WTC11 (cell line): Measurements from ENCODE around the gene EXOC4. TPM values are rescaled to one million over a fixed set of nuclear protein-coding genes. Genes with fewer than 3 reads are reported as not detected.

Experiments
- ATAC-seq: fragments of 200-7000 bp; cut with Tn5 transposase; 2 replicates; pipeline ENCODE4 v1.10.0; 2021; ENCODE audit warnings: mild to moderate bottlenecking, moderate library complexity
- CTCF ChIA-PET: fragments of 300-600 bp; sonication (Branson Sonifier 250); formaldehyde crosslinking; loops from one replicate; lab custom pipeline; 2021; ENCODE audit warnings: antibody characterized with exemption; lab: Charles Lee
- POLR2A ChIA-PET: fragments of 350-600 bp; sonication (Branson Sonifier 250); formaldehyde crosslinking; loops from one replicate; lab custom pipeline; 2021; ENCODE audit warnings: antibody characterized with exemption; lab: Charles Lee
- DNase-seq: peaks from one replicate; pipeline ENCODE4 v3.0.0; 2021; ENCODE audit warnings: low spot score
- H3K27ac Mint-ChIP-seq: 2 replicates; pipeline ENCODE4 v1.8.0; 2021; ENCODE audit warnings: mixed read lengths
- H3K27me3 Mint-ChIP-seq: 2 replicates; pipeline ENCODE4 v1.8.0; 2021; ENCODE audit warnings: low read depth, mild to moderate bottlenecking, moderate library complexity, mixed read lengths
- H3K36me3 Mint-ChIP-seq: 2 replicates; pipeline ENCODE4 v1.8.0; 2021; ENCODE audit warnings: mixed read lengths
- H3K4me1 Mint-ChIP-seq: 2 replicates; pipeline ENCODE4 v1.8.0; 2022; ENCODE audit warnings: mixed read lengths
- H3K4me3 Mint-ChIP-seq: 2 replicates; pipeline ENCODE4 v1.8.0; 2021; ENCODE audit warnings: mild to moderate bottlenecking, moderate library complexity, mixed read lengths
- H3K9me3 Mint-ChIP-seq: 2 replicates; pipeline ENCODE4 v1.8.0; 2021; ENCODE audit warnings: mixed read lengths
- E2F5 ChIP-seq: sonication (generic); formaldehyde crosslinking; IDR thresholded peaks from 2 replicates; pipeline ENCODE4 v1.8.1; 2022; ENCODE audit warnings: mild to moderate bottlenecking, moderate library complexity, missing genetic modification reagents
- ESRRA ChIP-seq: sonication (generic); formaldehyde crosslinking; IDR thresholded peaks from 2 replicates; pipeline ENCODE4 v1.8.1; 2022; ENCODE audit warnings: mild to moderate bottlenecking, missing genetic modification reagents, borderline replicate concordance
- HMGA2 ChIP-seq: fragments of 250-450 bp; sonication (Bioruptor Pico); IDR thresholded peaks from 2 replicates; pipeline ENCODE4 v1.4.0; 2021; ENCODE audit warnings: mild to moderate bottlenecking, moderate library complexity
- JUN ChIP-seq: sonication (generic); formaldehyde crosslinking; IDR thresholded peaks from 2 replicates; pipeline ENCODE4 v1.8.0; 2023; ENCODE audit warnings: mild to moderate bottlenecking, missing genetic modification reagents
- NFYB ChIP-seq: sonication (generic); formaldehyde crosslinking; conservative IDR thresholded peaks from 2 replicates; pipeline ENCODE4 v1.8.0; 2022; ENCODE audit warnings: low read depth, missing genetic modification reagents
- NR2C2 ChIP-seq: sonication (generic); formaldehyde crosslinking; IDR thresholded peaks from 2 replicates; pipeline ENCODE4 v1.8.0; 2022; ENCODE audit warnings: mild to moderate bottlenecking, missing genetic modification reagents
- NR3C1 ChIP-seq: sonication (generic); formaldehyde crosslinking; conservative IDR thresholded peaks from 2 replicates; pipeline ENCODE4 v1.8.1; 2023; ENCODE audit warnings: low read depth, mild to moderate bottlenecking, missing genetic modification reagents
- PRDM15 ChIP-seq: sonication (generic); formaldehyde crosslinking; IDR thresholded peaks from 2 replicates; pipeline ENCODE4 v1.8.0; 2022; ENCODE audit warnings: missing genetic modification reagents
- PREB ChIP-seq: sonication (generic); formaldehyde crosslinking; IDR thresholded peaks from 2 replicates; pipeline ENCODE4 v1.8.1; 2022; ENCODE audit warnings: mild to moderate bottlenecking, missing genetic modification reagents, moderate library complexity, borderline replicate concordance
- ZNF232 ChIP-seq: sonication (generic); formaldehyde crosslinking; IDR thresholded peaks from 2 replicates; pipeline ENCODE4 v1.8.0; 2022; ENCODE audit warnings: mild to moderate bottlenecking, missing genetic modification reagents
- ZNF317 ChIP-seq: sonication (generic); formaldehyde crosslinking; IDR thresholded peaks from 2 replicates; pipeline ENCODE4 v1.8.1; 2023; ENCODE audit warnings: low read depth, mild to moderate bottlenecking, moderate library complexity, missing genetic modification reagents, borderline replicate concordance
- total RNA-seq: library from RNA; stranded (reverse); gene quantifications from 3 replicates; pipeline ENCODE4 v1.2.3, GENCODE V29; 2021
- TF ChIP-seq, protein P1 (sequence below): sonication (generic); formaldehyde crosslinking; IDR thresholded peaks from 2 replicates; pipeline ENCODE4 v1.8.0; 2023; ENCODE audit warnings: missing genetic modification reagents, mild to moderate bottlenecking, borderline replicate concordance
- TF ChIP-seq, protein P2 (sequence below): fragments of 250-450 bp; sonication (Bioruptor Pico); IDR thresholded peaks from 2 replicates; pipeline ENCODE4 v2.1.2; 2022; ENCODE audit warnings: mild to moderate bottlenecking, moderate library complexity
- TF ChIP-seq, protein P3 (sequence below): sonication (generic); formaldehyde crosslinking; IDR thresholded peaks from 2 replicates; pipeline ENCODE4 v1.8.1; 2023; ENCODE audit warnings: mild to moderate bottlenecking, missing genetic modification reagents, borderline replicate concordance
- TF ChIP-seq, protein P4 (sequence below): sonication (generic); formaldehyde crosslinking; IDR thresholded peaks from 2 replicates; pipeline ENCODE4 v1.8.1; 2023; ENCODE audit warnings: mild to moderate bottlenecking, missing genetic modification reagents, moderate library complexity
- TF ChIP-seq, protein P5 (sequence below): sonication (generic); formaldehyde crosslinking; IDR thresholded peaks from 2 replicates; pipeline ENCODE4 v1.8.1; 2022; ENCODE audit warnings: low read depth, missing genetic modification reagents, borderline replicate concordance
- TF ChIP-seq, protein P6 (sequence below): sonication (generic); formaldehyde crosslinking; IDR thresholded peaks from 2 replicates; pipeline ENCODE4 v1.8.0; 2022; ENCODE audit warnings: mild to moderate bottlenecking, missing genetic modification reagents

Gene EXOC4
- total RNA-seq, 1 experiment from 2014 or later = 62.0 TPM

DNA sequence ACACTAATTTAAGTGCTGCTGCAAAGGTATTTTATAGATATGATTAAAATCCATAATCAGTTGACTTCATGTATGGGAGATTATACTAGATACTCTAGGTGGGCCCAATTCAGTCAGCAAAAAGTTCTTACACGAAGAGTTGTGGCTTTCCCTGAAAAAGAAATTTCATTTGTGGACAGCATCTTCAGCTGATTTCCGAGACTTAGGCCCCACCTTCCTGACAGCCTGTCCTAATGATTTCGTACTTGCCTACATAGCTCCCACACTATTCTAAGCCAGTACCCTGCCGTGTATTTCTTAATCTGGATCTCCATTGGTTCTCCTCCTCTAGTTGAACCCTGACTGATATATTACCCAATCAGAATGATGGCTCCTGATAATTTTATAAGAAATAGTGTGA lies 297.9 kb downstream of the EXOC4 start (continued):
- TF ChIP-seq PREB (no peak), JUN (CRISPR knock-in tag) (no peak), ZNF232 (CRISPR knock-in tag) (no peak), PRDM15 (CRISPR knock-in tag) (no peak)
- TF ChIP-seq, protein P1, sequence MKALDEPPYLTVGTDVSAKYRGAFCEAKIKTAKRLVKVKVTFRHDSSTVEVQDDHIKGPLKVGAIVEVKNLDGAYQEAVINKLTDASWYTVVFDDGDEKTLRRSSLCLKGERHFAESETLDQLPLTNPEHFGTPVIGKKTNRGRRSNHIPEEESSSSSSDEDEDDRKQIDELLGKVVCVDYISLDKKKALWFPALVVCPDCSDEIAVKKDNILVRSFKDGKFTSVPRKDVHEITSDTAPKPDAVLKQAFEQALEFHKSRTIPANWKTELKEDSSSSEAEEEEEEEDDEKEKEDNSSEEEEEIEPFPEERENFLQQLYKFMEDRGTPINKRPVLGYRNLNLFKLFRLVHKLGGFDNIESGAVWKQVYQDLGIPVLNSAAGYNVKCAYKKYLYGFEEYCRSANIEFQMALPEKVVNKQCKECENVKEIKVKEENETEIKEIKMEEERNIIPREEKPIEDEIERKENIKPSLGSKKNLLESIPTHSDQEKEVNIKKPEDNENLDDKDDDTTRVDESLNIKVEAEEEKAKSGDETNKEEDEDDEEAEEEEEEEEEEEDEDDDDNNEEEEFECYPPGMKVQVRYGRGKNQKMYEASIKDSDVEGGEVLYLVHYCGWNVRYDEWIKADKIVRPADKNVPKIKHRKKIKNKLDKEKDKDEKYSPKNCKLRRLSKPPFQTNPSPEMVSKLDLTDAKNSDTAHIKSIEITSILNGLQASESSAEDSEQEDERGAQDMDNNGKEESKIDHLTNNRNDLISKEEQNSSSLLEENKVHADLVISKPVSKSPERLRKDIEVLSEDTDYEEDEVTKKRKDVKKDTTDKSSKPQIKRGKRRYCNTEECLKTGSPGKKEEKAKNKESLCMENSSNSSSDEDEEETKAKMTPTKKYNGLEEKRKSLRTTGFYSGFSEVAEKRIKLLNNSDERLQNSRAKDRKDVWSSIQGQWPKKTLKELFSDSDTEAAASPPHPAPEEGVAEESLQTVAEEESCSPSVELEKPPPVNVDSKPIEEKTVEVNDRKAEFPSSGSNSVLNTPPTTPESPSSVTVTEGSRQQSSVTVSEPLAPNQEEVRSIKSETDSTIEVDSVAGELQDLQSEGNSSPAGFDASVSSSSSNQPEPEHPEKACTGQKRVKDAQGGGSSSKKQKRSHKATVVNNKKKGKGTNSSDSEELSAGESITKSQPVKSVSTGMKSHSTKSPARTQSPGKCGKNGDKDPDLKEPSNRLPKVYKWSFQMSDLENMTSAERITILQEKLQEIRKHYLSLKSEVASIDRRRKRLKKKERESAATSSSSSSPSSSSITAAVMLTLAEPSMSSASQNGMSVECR (CRISPR knock-in tag) = no peak
- TF ChIP-seq, protein P2, sequence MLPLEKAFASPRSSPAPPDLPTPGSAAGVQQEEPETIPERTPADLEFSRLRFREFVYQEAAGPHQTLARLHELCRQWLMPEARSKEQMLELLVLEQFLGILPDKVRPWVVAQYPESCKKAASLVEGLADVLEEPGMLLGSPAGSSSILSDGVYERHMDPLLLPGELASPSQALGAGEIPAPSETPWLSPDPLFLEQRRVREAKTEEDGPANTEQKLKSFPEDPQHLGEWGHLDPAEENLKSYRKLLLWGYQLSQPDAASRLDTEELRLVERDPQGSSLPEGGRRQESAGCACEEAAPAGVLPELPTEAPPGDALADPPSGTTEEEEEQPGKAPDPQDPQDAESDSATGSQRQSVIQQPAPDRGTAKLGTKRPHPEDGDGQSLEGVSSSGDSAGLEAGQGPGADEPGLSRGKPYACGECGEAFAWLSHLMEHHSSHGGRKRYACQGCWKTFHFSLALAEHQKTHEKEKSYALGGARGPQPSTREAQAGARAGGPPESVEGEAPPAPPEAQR (CRISPR knock-in tag) = no peak

DNA sequence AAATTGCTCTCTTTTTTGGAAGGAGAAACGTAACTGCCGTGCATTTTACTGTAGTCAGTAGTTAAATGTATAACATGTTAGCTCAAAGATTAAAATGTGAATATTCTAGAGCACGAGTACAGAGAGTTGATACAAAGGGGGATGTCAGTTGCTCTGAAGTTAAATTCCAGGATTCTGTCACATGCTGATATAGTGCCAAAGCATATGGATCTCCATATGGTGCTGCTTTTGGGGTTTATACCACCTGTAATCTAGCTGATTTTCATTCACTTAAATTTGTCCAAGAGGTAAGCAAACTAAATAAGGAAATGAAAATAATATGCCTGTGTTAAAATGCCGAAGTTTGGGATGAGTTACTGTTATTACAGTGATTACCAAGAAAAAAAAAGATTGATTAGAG lies 298.6 kb downstream of the EXOC4 start:
- H3K4me1 Mint-ChIP-seq = peaks cover 15% of the 10 kb centered on the region
- no peak for DNase-seq
- no peaks in the 10 kb centered on the region for H3K27me3 Mint-ChIP-seq
- no peaks in the 10 kb centered on the region for H3K9me3 Mint-ChIP-seq
- no peak for ATAC-seq
- H3K36me3 Mint-ChIP-seq = no peaks in the 10 kb centered on the region
- no peak overlapping the region for H3K27ac Mint-ChIP-seq
- ChIA-PET POLR2A (no interaction called here), CTCF (no interaction called here)
- H3K4me3 Mint-ChIP-seq = no peak overlapping the region
- TF ChIP-seq, protein P3, sequence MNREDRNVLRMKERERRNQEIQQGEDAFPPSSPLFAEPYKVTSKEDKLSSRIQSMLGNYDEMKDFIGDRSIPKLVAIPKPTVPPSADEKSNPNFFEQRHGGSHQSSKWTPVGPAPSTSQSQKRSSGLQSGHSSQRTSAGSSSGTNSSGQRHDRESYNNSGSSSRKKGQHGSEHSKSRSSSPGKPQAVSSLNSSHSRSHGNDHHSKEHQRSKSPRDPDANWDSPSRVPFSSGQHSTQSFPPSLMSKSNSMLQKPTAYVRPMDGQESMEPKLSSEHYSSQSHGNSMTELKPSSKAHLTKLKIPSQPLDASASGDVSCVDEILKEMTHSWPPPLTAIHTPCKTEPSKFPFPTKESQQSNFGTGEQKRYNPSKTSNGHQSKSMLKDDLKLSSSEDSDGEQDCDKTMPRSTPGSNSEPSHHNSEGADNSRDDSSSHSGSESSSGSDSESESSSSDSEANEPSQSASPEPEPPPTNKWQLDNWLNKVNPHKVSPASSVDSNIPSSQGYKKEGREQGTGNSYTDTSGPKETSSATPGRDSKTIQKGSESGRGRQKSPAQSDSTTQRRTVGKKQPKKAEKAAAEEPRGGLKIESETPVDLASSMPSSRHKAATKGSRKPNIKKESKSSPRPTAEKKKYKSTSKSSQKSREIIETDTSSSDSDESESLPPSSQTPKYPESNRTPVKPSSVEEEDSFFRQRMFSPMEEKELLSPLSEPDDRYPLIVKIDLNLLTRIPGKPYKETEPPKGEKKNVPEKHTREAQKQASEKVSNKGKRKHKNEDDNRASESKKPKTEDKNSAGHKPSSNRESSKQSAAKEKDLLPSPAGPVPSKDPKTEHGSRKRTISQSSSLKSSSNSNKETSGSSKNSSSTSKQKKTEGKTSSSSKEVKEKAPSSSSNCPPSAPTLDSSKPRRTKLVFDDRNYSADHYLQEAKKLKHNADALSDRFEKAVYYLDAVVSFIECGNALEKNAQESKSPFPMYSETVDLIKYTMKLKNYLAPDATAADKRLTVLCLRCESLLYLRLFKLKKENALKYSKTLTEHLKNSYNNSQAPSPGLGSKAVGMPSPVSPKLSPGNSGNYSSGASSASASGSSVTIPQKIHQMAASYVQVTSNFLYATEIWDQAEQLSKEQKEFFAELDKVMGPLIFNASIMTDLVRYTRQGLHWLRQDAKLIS (CRISPR knock-in tag) = no peak
- TF ChIP-seq, protein P4, sequence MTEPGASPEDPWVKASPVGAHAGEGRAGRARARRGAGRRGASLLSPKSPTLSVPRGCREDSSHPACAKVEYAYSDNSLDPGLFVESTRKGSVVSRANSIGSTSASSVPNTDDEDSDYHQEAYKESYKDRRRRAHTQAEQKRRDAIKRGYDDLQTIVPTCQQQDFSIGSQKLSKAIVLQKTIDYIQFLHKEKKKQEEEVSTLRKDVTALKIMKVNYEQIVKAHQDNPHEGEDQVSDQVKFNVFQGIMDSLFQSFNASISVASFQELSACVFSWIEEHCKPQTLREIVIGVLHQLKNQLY = no peak
- TF ChIP-seq ZNF317 (CRISPR knock-in tag) (no peak), E2F5 (CRISPR knock-in tag) (no peak), NR3C1 (CRISPR knock-in tag) (no peak), NR2C2 (CRISPR knock-in tag) (no peak), HMGA2 (no peak), NFYB (no peak), ESRRA (CRISPR knock-in tag) (no peak)
- TF ChIP-seq, protein P5, sequence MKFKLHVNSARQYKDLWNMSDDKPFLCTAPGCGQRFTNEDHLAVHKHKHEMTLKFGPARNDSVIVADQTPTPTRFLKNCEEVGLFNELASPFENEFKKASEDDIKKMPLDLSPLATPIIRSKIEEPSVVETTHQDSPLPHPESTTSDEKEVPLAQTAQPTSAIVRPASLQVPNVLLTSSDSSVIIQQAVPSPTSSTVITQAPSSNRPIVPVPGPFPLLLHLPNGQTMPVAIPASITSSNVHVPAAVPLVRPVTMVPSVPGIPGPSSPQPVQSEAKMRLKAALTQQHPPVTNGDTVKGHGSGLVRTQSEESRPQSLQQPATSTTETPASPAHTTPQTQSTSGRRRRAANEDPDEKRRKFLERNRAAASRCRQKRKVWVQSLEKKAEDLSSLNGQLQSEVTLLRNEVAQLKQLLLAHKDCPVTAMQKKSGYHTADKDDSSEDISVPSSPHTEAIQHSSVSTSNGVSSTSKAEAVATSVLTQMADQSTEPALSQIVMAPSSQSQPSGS = no peak
- TF ChIP-seq, protein P6, sequence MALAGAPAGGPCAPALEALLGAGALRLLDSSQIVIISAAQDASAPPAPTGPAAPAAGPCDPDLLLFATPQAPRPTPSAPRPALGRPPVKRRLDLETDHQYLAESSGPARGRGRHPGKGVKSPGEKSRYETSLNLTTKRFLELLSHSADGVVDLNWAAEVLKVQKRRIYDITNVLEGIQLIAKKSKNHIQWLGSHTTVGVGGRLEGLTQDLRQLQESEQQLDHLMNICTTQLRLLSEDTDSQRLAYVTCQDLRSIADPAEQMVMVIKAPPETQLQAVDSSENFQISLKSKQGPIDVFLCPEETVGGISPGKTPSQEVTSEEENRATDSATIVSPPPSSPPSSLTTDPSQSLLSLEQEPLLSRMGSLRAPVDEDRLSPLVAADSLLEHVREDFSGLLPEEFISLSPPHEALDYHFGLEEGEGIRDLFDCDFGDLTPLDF (CRISPR knock-in tag) = no peak
